Esophagus squamous epithelium (tissue), 4 donors: Measurements from ENCODE around the gene ASTL.
"Not testable (repeated sequence)": the region's sequence is repeated elsewhere in the genome, so short reads cannot be mapped to it uniquely, and the experiment has no call there.

ENCODE experiments used
- POLR2A ChIP-seq, 4 donors: fragments of 450-650 bp; IDR thresholded peaks; one replicate each; pipeline ENCODE4 v1.6.1; 2017; ENCODE audit warnings: antibody characterized with exemption in 4 of 4, mild to moderate bottlenecking in 4 of 4, moderate library complexity in 3 of 4
- TF ChIP-seq, protein P1 (sequence below), 6 experiments: fragments of 450-650 bp in 4 of 6; fragments of 200-600 bp in 2 of 6; sonication (generic) in 2 of 6; IDR thresholded peaks; one replicate each; pipeline ENCODE4 v1.5.1; 2016 to 2019; ENCODE audit warnings: antibody characterized with exemption in 6 of 6, mild to moderate bottlenecking in 4 of 6, moderate library complexity in 4 of 6

DNA sequence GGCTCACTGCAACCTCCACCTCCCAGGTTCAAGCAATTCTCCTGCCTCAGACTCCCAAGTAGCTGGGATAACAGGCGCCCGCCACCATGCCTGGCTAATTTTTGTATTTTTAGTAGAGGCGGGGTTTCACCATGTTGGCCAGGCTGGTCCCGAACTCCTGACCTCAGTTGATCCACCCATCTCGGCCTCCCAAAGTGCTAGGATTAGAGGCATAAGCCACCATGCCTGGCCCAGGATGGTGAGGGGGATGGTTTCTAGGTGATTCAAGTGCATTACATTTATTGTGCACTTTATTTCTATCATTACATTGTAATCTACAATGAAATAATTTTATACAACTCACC lies 3.3 kb upstream of the ASTL start:
- TF ChIP-seq, protein P1, sequence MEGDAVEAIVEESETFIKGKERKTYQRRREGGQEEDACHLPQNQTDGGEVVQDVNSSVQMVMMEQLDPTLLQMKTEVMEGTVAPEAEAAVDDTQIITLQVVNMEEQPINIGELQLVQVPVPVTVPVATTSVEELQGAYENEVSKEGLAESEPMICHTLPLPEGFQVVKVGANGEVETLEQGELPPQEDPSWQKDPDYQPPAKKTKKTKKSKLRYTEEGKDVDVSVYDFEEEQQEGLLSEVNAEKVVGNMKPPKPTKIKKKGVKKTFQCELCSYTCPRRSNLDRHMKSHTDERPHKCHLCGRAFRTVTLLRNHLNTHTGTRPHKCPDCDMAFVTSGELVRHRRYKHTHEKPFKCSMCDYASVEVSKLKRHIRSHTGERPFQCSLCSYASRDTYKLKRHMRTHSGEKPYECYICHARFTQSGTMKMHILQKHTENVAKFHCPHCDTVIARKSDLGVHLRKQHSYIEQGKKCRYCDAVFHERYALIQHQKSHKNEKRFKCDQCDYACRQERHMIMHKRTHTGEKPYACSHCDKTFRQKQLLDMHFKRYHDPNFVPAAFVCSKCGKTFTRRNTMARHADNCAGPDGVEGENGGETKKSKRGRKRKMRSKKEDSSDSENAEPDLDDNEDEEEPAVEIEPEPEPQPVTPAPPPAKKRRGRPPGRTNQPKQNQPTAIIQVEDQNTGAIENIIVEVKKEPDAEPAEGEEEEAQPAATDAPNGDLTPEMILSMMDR (IDR thresholded peaks at IDR 0.05), result not testable (repeated sequence)
- not testable (repeated sequence) for TF ChIP-seq POLR2A (IDR thresholded peaks at IDR 0.05)
